Stomach (tissue), 9 donors: ENCODE data around the gene NCKIPSD. TPM values are rescaled to one million over a fixed set of nuclear protein-coding genes. Genes with fewer than 3 reads are reported as not detected.

ENCODE experiments used
- DNase-seq, 2 donors: peaks; one replicate each; pipeline versions ENCODE4 v3.0.0 to v3.0.0-alpha.2; 2013 to 2019
- H3K27ac ChIP-seq, 5 donors: fragments of 200-600 bp in 4 of 5; sonication (generic) in 4 of 5; one replicate each; pipeline ENCODE4 v1.5.1; 2013 to 2019; ENCODE audit warnings: mild to moderate bottlenecking in 1 of 5, moderate library complexity in 1 of 5
- H3K27me3 ChIP-seq, 3 donors: fragments of 200-600 bp; sonication (generic); one replicate each; pipeline ENCODE4 v1.5.1; 2017 to 2019; ENCODE audit warnings: mixed run types in 1 of 3
- H3K36me3 ChIP-seq, 4 donors: fragments of 200-600 bp; sonication (generic); 1 replicate in 3 of 4; 2 replicates in 1 of 4; pipeline ENCODE4 v1.5.1; 2016 to 2019
- H3K4me1 ChIP-seq, 4 donors: fragments of 200-600 bp; sonication (generic); one replicate each; pipeline ENCODE4 v1.5.1; 2016 to 2019
- H3K4me3 ChIP-seq, 4 donors: fragments of 200-600 bp; sonication (generic) in 3 of 4; one replicate each; pipeline ENCODE4 v1.5.1; 2016 to 2019; ENCODE audit warnings: mild to moderate bottlenecking in 1 of 4
- H3K9me3 ChIP-seq, 4 donors: fragments of 200-600 bp; sonication (generic); one replicate each; pipeline ENCODE4 v1.5.1; 2016 to 2019
- EP300 ChIP-seq: sonication (generic); formaldehyde crosslinking; IDR thresholded peaks from one replicate; pipeline ENCODE4 v1.6.1; 2017; ENCODE audit warnings: antibody characterized with exemption
- POLR2A ChIP-seq, 4 donors: fragments of 450-650 bp; IDR thresholded peaks; one replicate each; pipeline ENCODE4 v1.6.1; 2016; ENCODE audit warnings: antibody characterized with exemption in 4 of 4, control low read depth in 2 of 4, mild to moderate bottlenecking in 1 of 4, moderate library complexity in 1 of 4
- POLR2AphosphoS5 ChIP-seq, 3 donors: sonication (generic); formaldehyde crosslinking; IDR thresholded peaks; one replicate each; pipeline ENCODE4 v1.6.1; 2016; ENCODE audit warnings: antibody characterized with exemption in 3 of 3
- WGBS, 5 donors: extraction: QIAGEN DNeasy Blood & Tissue Kit in 3 of 5; methylation state at CpG; one replicate each; pipeline versions ENCODE4 v1.1.5 to v1.1.7; 2013 to 2018; 5-methylcytosine and 5-hydroxymethylcytosine counted together
- intact Hi-C: fragments of 100-400 bp; cut with DNase I; formaldehyde crosslinking; loops from one replicate; pipeline ENCODE4 v1.15.1; 2023; ENCODE audit warnings: low total_unique reads
- polyA plus RNA-seq, 3 donors: library from polyadenylated mRNA; stranded (reverse); fragments of 200-250 nt; gene quantifications; one replicate each; pipeline ENCODE4 v1.2.3, GENCODE V29; 2013
- total RNA-seq, 5 donors: library from RNA; depleted of rRNA; stranded (reverse); fragments of >200 nt; gene quantifications; one replicate each; pipeline versions ENCODE4 v1.1.0 to v1.2.3, GENCODE V29; 2014 to 2016
- TF ChIP-seq, protein P1 (sequence below), 7 experiments: fragments of 450-650 bp in 4 of 7; fragments of 200-600 bp in 3 of 7; sonication (generic) in 3 of 7; IDR thresholded peaks; one replicate each; pipeline ENCODE4 v1.5.1; 2016 to 2019; ENCODE audit warnings: antibody characterized with exemption in 7 of 7, control low read depth in 2 of 7, mild to moderate bottlenecking in 1 of 7
- donor health status: healthy with polysubstance abuse.
- donor health status: Bipolar disorder and iron deficiency.
- donor health status: healthy.

NCKIPSD gene
- total and polyA plus RNA-seq, 8 donors, result 6.1 to 46.7 (median 17.4) TPM

DNA sequence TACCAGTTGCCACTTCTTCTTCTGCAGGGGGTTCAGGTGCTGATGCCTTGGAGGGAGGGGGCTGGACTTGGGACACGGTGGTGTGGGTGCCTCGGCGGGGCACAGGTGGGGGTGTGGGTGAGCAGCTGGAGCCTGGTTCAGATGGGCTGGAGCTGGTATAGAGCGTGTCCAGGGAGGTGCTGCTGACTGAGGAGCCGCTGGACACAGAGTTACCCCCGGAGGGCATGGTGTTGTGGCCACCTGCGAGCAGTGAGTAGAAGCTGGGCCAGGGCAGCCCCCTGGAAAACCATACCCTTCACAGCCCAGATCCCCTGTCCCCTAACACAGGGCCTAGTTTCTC is 4.2 kb downstream of the NCKIPSD start:
- DNase-seq, result no peak
- H3K27me3 ChIP-seq, result no peaks in the 10 kb centered on the region
- H3K4me3 ChIP-seq, result no peak overlapping the region
- TF ChIP-seq POLR2AphosphoS5 (IDR thresholded peaks at IDR 0.05) (no peak), EP300 (no peak), POLR2A (IDR thresholded peaks at IDR 0.05) (no peak)
- TF ChIP-seq, protein P1, sequence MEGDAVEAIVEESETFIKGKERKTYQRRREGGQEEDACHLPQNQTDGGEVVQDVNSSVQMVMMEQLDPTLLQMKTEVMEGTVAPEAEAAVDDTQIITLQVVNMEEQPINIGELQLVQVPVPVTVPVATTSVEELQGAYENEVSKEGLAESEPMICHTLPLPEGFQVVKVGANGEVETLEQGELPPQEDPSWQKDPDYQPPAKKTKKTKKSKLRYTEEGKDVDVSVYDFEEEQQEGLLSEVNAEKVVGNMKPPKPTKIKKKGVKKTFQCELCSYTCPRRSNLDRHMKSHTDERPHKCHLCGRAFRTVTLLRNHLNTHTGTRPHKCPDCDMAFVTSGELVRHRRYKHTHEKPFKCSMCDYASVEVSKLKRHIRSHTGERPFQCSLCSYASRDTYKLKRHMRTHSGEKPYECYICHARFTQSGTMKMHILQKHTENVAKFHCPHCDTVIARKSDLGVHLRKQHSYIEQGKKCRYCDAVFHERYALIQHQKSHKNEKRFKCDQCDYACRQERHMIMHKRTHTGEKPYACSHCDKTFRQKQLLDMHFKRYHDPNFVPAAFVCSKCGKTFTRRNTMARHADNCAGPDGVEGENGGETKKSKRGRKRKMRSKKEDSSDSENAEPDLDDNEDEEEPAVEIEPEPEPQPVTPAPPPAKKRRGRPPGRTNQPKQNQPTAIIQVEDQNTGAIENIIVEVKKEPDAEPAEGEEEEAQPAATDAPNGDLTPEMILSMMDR (IDR thresholded peaks at IDR 0.05), result no peak
- peaks cover 24 to 34% (median 32%) of the 10 kb centered on the region in 4 donors for H3K4me1 ChIP-seq
- H3K9me3 ChIP-seq, result no peaks in the 10 kb centered on the region
- WGBS, 5 donors, result 91 to 96% (median 95%) methylated on average over 7 of the region's 7 CpGs
- H3K36me3 ChIP-seq, result peaks cover 35 to 65% (median 61%) of the 10 kb centered on the region in 4 donors
- intact Hi-C loops, result no loop called here
- H3K27ac ChIP-seq, result no peak overlapping the region

DNA sequence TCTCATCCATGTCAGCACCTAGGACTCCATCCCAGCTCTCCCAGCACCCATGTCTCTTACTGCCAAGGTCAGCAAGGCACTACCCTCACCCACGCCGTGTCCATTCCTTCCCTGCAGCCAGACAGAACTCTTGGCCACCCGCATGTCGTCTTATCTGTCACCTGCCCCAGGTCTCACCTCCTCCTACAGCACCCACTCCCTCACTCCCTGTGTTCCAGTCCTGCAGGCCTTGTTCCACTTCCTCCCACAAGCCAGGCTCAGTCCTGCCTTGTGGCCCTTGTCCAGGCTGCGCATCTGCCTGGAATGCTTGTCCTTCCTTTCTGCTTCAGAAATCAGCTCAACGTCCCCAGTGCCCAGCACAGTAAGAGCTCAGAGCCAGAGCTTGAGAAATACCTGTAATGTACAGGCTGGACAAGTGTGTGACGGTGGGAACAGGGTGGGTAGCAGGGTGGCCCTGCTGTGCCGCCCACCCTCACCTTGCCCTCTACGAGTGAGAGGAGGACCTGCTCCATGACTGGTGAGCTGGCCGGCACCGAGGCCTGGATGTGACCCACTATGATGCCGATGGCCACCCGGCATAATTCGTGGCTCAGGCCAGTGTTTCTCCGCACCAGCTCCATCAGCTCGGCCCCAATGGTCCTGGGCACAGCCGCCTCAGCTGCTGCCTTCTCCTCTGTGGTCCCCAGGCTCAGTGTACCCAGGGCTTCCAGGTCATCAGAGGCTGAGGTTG is 4.7 kb downstream of the NCKIPSD start:
- Histone ChIP-seq H3K4me3 (no peak overlapping the region), H3K4me1 (peaks cover 19 to 29% (median 27%) of the 10 kb centered on the region in 4 donors), H3K36me3 (peaks cover 38 to 70% (median 67%) of the 10 kb centered on the region in 4 donors), H3K27me3 (no peaks in the 10 kb centered on the region), H3K9me3 (no peaks in the 10 kb centered on the region), H3K27ac (no peak overlapping the region)
- intact Hi-C loops, result no loop called here
- DNase-seq, result no peak
- 94 to 96% (median 95%) methylated on average over 11 to 17 of the region's 17 CpGs for WGBS, 5 donors
- no peak for TF ChIP-seq EP300
- no peak for TF ChIP-seq POLR2AphosphoS5 (IDR thresholded peaks at IDR 0.05)
- TF ChIP-seq POLR2A (IDR thresholded peaks at IDR 0.05), result no peak
- TF ChIP-seq, protein P1 (IDR thresholded peaks at IDR 0.05), result no peak

DNA sequence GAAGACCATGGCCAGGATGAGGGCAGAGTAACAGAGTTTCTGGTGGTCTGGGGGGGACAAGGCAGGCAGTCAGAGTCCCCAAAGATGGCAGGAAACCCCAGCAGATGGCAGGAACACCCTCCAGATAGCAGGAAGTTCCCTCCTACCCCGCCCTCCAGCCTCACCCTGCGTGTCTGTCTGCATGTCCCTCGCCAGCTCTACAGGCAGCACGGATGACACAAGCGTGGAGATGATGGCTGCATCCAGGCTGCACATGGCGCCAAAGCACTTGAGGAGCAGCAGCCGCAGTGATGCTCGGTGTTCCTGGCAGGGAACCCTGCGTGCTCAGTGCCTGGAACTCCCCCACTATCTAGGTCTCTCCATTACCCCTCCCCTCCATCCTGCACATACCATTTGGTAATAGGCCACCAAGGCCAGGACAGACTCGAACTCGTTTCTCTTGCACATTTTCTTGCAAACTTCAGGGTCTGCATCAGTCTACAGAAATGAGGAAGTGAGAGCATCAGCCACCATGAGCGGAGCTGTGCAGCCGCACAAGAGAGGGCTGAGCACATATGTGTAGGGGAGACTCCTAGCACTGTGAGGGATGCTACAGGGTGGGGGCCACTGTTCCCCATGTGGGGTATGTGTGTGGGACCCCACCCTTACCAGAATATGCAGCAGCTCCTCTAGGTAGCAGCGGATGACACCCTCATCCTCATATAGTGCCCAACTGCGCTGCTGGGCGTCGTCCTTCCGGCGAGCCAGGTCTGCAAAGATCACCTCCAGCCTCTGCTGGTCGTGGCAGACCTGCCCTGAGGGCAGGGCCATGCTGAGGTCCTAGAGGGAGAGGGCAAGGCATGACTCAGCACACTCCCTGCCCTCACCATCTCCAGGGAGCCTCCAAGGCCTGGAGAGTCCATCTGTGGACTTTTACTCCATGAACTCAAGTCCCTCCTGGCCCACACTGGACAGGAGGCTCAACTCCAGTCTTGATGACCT is 6.0 kb downstream of the NCKIPSD start:
- intact Hi-C loops, result no loop called here
- TF ChIP-seq POLR2A (IDR thresholded peaks at IDR 0.05), result no peak
- TF ChIP-seq EP300, result no peak
- no peak for TF ChIP-seq POLR2AphosphoS5 (IDR thresholded peaks at IDR 0.05)
- TF ChIP-seq, protein P1 (IDR thresholded peaks at IDR 0.05), result no peak
- DNase-seq, result no peak

GRCh38 chr3:48678566-48679380 is 6.9 kb downstream of the NCKIPSD start:
- Histone ChIP-seq H3K27me3 (no peaks in the 10 kb centered on the region), H3K4me3 (no peak overlapping the region), H3K27ac (no peak overlapping the region), H3K36me3 (peaks cover 38 to 89% (median 86%) of the 10 kb centered on the region in 4 donors), H3K4me1 (peaks cover 6 to 10% (median 9%) of the 10 kb centered on the region in 4 donors), H3K9me3 (no peaks in the 10 kb centered on the region)
- 93 to 96% (median 94%) methylated on average over 14 to 24 of the region's 24 CpGs for WGBS, 5 donors
- no peak for DNase-seq
- intact Hi-C loops, result no loop called here
- TF ChIP-seq EP300 (no peak), POLR2AphosphoS5 (IDR thresholded peaks at IDR 0.05) (no peak), POLR2A (IDR thresholded peaks at IDR 0.05) (no peak)
- TF ChIP-seq, protein P1 (IDR thresholded peaks at IDR 0.05), result no peak

More for the DNA sequence above, 6.0 kb downstream of the NCKIPSD start:
- Histone ChIP-seq H3K4me3 (no peak overlapping the region), H3K4me1 (peaks cover 13 to 19% (median 18%) of the 10 kb centered on the region in 4 donors), H3K27ac (no peak overlapping the region), H3K9me3 (no peaks in the 10 kb centered on the region), H3K36me3 (peaks cover 38 to 79% (median 77%) of the 10 kb centered on the region in 4 donors), H3K27me3 (no peaks in the 10 kb centered on the region)
- 88 to 92% (median 90%) methylated on average over 20 of the region's 20 CpGs for WGBS, 5 donors
